Glomerular visceral epithelial cell (primary cell): ENCODE measurements around the gene SLC15A1.
A peak's percentile ranks its signal among the peaks of the same experiment; 100 is the strongest.
"Not testable (repeated sequence)": the region's sequence is repeated elsewhere in the genome, so short reads cannot be mapped to it uniquely, and the experiment has no call there.

Experiments
- DNase-seq: peaks from one replicate; pipeline ENCODE4 v3.0.0-alpha.2; 2016; ENCODE audit errors: extremely low spot score

The SLC15A1 gene

DNA sequence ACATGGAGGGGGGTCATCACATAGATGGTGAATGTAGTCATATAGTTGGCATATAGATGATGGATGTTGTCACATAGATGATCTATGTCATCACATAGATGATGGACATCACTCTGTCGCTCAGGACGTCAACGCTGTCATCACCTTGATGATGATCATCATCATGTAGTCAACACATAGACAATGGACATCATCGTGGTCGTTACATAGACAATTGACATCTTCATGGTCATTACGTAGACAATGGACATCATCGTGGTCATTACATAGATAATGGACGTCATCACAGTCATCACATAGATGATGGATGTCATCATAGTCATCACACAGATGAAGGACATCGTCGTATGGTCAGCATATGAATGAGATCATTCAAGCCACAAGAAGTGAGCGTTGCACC is 28.6 kb upstream of the SLC15A1 start:
- DNase-seq = no peak

DNA sequence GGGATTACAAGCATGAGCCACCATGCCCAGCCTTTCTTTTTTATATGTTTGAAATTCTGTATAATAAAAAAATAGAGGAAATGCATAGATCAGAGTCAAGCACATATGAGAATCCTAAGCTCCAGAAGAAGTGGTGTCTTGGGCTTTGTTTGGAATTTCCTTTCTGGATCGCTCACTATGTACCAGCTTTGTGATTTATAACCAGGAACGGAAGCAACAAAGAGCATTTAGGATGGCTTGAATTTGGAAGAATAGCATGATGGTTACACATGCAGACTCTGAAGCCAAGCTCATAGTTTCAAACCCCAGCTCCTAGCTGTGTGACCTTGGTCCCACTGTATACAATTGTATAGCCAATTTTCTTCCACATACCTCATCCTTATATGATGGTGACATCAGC is 28.0 kb upstream of the SLC15A1 start:
- no peak for DNase-seq

GRCh38 chr13:98779695-98780094 is 27.2 kb upstream of the SLC15A1 start:
- no peak for DNase-seq

- DNase-seq = no peak
Measured at GRCh38 chr13:98778749-98779148, 26.3 kb upstream of the SLC15A1 start.

GRCh38 chr13:98776644-98777043 is 24.2 kb upstream of the SLC15A1 start:
- no peak for DNase-seq

GRCh38 chr13:98775844-98776598 is 23.5 kb upstream of the SLC15A1 start:
- DNase-seq = peak; percentile 70

GRCh38 chr13:98775386-98775785 is 22.9 kb upstream of the SLC15A1 start:
- no peak for DNase-seq

DNA sequence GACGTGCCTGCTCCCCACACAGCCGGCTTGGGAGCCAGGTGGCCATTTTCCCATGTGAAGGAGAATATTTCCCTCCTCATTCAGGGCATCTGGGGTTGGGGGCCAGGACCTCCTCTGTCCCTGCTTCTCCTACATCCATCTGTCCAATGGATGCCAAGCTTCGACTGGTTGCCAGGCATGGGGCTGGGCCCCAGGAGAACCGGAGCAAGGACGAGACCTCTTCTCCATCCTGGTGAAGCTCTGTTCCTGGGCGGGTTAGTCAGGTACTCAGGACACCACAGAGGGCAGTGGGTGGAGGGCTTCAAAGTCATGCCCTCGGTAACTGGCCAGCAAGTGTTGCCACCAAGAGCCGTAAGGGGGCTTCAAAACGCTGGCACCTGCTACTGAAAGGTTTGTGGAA is 22.3 kb upstream of the SLC15A1 start:
- DNase-seq = no peak

GRCh38 chr13:98773921-98774320 is 21.4 kb upstream of the SLC15A1 start:
- no peak for DNase-seq

DNA sequence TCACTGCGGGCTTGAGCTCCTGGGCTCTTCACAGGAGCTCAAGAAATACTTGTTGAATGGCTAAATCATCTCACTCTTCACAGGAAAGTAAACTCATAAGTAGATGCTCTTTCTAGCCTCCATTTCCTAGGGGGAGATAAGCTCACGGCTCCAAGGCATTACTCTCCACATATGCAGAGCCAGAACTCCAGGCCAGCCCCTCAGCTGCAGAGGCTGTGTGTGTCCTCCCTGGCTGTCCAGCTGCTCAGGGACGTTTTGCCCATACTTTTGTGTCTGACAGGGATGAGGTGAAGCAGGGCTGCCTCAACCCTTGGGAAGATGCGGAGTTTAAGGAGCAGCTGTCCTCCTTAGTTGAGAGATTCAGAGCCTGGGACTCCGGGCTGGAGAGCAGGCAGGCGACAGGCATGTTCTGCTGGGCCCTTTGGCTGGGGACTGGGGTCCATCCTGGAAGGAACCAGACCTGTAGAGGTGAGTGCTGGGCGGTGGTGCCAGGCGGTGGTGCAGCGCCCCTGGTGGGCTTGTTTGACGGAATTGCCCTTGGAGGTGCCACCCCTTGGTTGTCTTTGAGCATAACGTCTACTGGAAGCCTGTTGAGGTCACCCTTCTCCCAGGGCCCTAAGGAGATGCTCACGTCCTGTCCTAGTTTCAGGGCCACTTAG is 20.5 kb upstream of the SLC15A1 start:
- DNase-seq = no peak

DNA sequence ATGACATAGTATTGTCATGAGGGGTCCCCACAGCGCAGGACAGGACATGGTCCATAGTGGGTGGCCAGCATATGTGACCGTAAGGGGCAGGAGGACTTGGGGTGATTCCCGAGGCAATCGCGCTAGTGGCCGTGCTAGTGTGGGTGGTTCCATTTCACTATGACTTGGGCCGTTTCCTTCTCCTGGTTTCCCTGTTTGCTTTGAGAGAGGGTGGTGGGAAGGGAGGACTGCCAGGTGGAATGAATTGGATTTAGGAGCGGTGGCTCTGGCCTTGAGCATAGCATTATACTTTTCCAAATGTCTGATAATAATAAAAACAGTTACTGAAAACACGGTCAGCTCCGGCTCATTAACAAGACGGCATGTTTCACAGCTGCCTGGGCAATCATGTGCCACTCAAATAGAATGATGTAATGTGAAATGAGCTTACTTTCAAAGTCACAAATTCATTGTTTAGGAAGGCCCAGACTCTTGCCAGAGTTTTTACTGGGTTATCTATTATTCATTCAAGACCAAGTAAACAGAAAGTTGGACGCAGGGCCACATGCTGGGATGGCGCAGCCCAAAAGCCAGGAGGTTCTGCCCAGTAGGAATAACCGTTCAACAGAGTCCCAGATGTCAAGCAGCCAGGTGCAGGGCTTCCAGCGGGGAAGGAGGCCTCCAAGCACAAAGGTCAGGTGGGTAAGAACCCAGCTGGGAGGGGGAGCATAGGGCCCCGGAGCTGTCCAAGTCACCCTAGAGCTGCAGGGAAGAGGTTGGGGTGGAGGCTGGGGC is 19.6 kb upstream of the SLC15A1 start:
- no peak for DNase-seq

DNA sequence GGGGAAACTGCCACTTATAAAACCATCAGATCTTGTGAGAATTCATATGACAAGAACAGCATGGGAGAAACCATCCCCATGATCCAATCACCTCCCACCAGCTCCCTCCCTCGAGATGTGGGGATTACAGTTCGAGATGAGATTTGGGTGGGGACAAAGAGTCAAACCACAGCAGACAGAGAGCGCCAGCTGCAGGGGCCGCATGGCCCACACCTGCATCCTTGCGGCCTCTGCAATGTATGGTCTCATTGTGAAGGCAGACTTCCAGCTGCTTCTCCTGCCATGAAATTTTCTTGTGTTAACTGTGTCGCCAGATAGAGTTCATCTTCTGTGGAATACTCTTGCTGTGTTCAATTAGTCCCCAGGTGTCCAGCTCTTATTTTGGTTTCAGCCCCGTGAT is 17.3 kb upstream of the SLC15A1 start:
- DNase-seq = no peak

- DNase-seq = no peak
Measured at GRCh38 chr13:98768522-98768921, 16.1 kb upstream of the SLC15A1 start.

- no peak for DNase-seq
Measured at GRCh38 chr13:98766697-98767096, 14.2 kb upstream of the SLC15A1 start.

DNA sequence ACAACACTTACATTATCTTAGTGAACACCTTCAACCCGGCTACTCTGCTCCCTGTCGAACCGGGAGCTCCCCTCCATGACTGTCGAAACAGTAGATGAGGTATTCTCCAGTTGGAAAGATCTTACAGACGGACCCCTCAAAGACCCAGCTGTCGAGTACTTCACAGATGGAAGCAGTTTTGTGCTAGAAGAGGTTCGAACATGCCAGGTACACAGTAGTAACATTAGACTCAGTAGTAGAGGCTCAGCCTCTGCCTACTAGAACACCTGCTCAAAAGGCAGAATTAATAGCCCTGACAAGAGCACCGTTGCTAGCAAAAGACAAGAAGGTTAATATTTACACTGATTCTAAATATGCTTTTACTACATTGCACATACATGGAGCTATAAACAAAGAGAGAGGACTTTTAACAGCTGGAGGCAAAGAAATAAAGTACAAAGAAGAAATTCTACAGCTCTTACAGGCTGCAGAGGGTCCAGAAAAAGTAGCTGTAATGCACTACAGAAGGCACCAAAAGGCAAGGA is 13.6 kb upstream of the SLC15A1 start:
- no peak for DNase-seq

- DNase-seq = no peak
Measured at GRCh38 chr13:98761986-98762616, 9.6 kb upstream of the SLC15A1 start.

DNA sequence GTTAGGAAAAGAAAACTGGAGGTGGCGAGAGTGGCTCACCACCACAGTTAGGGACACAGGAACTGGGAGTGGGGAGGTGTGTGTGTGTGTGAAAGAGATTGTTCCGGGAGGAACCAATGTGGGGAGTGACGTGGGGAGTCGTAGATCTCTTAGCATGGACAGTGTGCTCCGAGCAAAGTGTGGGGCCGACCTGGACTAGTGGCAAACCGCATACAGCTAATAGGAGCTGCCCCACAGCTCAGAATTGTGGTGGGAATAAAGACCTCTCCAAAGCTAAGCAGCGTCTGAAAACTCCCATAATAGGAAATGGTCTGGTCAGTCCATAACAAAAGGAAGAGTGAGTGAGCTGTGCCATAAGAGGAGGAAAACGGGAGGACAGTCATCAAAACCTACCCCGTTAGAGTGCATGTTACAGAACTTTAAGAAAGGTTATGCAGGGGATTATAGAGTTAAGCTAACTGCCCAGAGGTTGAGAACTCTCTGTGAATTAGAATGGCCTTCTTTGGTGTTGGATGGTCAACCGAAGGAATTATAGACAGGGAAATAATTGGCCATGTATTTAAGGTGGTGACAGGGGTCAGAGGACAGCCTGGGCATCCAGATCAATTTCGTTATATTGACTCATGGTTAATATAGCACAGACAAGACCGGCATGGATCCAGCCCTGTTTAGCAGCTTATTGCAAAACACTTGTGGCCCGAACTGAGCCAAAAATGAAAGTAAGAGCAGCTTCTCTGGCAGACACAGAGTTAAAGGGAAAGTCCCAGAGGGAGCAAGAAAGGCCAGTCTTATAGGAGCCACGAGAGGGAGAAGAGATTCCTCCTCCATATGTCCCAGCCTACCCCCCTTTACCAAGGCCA is 8.9 kb upstream of the SLC15A1 start:
- DNase-seq = peak; percentile 40

DNA sequence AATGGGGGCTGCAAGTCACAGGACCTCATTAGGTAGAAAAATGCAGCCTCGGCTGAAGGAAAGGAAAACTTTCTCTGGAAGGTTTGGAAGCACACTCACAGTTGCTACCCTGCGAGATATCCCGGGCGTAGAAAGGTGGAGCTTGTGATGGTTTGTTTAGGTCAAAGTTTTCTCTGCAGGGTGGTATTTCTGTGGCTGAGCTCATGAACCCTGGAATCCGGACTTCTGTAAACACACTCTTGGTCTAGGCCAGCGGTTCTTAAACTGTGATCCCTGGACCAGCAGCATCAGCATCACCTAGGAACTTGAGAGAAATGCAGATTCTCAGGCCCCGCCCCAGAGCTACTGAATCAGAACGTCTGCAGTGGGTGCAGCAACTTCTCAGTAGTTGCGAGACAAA is 3.3 kb upstream of the SLC15A1 start:
- no peak for DNase-seq

DNA sequence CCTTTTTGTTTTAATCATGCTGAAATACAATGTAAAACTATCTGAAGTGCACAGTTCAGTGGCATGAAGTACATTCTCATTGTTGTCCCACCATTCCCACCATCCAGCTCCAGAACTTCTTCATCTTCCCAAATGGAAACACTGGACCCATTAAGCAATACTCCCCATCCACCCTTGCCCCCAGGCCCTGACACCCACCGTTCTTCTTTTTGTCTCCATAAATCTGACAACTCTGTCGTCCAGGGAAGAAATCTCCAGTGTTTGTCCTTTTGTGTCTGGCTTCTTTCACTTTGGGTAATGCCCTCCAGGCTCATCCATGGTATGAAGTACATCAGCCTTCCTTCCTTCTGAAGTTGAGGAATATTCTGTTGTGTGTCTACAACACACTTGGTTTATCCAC is 2.6 kb upstream of the SLC15A1 start:
- DNase-seq = no peak

DNA sequence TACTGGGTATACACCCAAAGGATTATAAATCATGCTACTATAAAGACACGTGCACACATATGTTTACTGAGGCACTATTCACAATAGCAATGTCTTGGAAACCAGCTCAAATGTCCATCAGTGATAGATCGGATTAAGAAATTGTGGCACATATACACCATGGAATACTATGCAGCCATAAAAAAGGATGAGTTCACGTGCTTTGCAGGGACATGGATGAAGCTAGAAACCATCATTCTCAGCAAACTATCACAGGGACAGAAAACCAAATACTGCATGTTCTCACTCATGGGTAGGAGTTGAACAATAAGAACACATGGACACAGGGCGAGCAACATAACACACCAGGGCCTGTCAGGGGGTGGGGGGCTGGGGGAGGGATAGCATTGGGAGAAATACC is 2.0 kb upstream of the SLC15A1 start:
- not testable (repeated sequence) for DNase-seq

- no peak for DNase-seq
Measured at GRCh38 chr13:98751861-98752466, 508 bp downstream of the SLC15A1 start.
